Measurements from ENCODE around the gene RAPGEF4. TPM values are rescaled to one million over a fixed set of nuclear protein-coding genes. Genes with fewer than 3 reads are reported as not detected.
A peak's percentile ranks its signal among the peaks of the same experiment; 100 is the strongest.

Gene RAPGEF4
- total RNA-seq, 4 donors from 2014 or later: 2.8 to 73.4 (median 6.9) TPM

DNA sequence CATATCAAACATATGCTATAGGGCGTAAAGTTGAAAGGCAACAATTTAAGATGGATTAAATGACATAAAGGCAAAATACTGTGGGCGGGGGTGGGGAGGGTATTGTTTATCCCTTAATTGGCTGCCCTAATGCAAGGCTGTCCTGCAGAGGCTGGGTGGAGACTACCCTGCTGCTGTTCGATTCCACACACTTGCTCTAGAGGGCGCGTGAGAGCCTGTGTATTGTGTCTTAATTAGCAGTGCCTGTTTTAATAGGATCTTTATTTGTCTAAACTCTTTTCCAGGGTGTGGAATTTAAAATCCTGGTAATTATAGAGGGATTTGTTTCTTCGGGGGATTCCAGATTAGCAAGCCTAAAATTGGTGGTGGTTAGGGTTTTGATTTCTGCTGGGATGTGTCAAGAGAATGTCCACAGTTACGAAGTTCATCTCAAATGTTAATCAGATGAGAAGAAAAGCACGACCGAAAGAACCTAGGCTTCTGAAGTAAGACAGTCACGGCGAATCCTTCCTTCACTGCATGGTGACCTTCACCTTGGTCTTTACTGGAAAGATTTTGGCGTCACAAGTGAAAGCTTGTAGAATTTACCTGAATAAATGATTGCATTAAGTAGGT, 236.5 kb downstream of the RAPGEF4 start:
- H3K36me3 ChIP-seq: no peaks in the 10 kb centered on the region
- H3K27ac ChIP-seq: no peak overlapping the region
- H3K4me1 ChIP-seq: peaks cover 0 to 7% (median 0%) of the 10 kb centered on the region in 4 donors
- peak in 1 of 3 donors; percentile 75 for DNase-seq
- H3K27me3 ChIP-seq: no peaks in the 10 kb centered on the region
- no peaks in the 10 kb centered on the region for H3K9me3 ChIP-seq
- no peak overlapping the region for H3K4me3 ChIP-seq
- no peak for TF ChIP-seq POLR2A (IDR thresholded peaks at IDR 0.05)
- TF ChIP-seq CTCF (IDR thresholded peaks at IDR 0.05): peak in 4 of 6 experiments; percentile 52 to 71 (median 63)

- no peaks in the 10 kb centered on the region for H3K27me3 ChIP-seq
- H3K27ac ChIP-seq: no peak overlapping the region
- no peak for TF ChIP-seq CTCF (IDR thresholded peaks at IDR 0.05)
- TF ChIP-seq POLR2A (IDR thresholded peaks at IDR 0.05): no peak
- no peak for DNase-seq
- no peaks in the 10 kb centered on the region for H3K36me3 ChIP-seq
- no peaks in the 10 kb centered on the region for H3K4me1 ChIP-seq
- H3K9me3 ChIP-seq: no peaks in the 10 kb centered on the region
- H3K4me3 ChIP-seq: no peak overlapping the region
Measured at GRCh38 chr2:172974762-172975161, 239.1 kb downstream of the RAPGEF4 start.

DNA sequence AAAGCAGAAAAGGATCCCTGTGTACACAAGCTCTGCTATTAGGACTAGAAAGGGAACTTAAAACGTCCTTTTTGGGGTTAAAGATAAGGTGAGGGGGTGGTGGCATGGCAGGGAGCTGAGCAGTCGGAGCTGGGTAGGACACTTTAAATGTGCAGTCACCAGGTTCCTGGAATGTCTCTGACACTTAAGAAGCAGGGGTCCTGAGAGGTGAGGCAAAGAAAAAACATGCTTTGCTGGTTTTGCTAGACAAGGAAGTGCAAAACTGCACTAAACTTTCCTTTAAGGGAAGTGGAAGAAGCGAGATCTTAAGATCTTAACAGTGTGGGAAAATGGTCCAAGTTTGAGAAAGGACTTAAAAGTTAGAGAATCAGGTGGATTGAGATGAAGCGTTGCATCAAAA, 240.5 kb downstream of the RAPGEF4 start:
- H3K36me3 ChIP-seq: no peaks in the 10 kb centered on the region
- H3K27me3 ChIP-seq: no peaks in the 10 kb centered on the region
- H3K27ac ChIP-seq: no peak overlapping the region
- no peaks in the 10 kb centered on the region for H3K4me1 ChIP-seq
- no peaks in the 10 kb centered on the region for H3K9me3 ChIP-seq
- no peak overlapping the region for H3K4me3 ChIP-seq
- DNase-seq: no peak
- TF ChIP-seq CTCF (IDR thresholded peaks at IDR 0.05) (no peak), POLR2A (IDR thresholded peaks at IDR 0.05) (no peak)

GRCh38 chr2:172976816-172977215, 241.2 kb downstream of the RAPGEF4 start:
- no peak for TF ChIP-seq POLR2A (IDR thresholded peaks at IDR 0.05)
- TF ChIP-seq CTCF (IDR thresholded peaks at IDR 0.05): no peak
- H3K4me1 ChIP-seq: no peaks in the 10 kb centered on the region

DNA sequence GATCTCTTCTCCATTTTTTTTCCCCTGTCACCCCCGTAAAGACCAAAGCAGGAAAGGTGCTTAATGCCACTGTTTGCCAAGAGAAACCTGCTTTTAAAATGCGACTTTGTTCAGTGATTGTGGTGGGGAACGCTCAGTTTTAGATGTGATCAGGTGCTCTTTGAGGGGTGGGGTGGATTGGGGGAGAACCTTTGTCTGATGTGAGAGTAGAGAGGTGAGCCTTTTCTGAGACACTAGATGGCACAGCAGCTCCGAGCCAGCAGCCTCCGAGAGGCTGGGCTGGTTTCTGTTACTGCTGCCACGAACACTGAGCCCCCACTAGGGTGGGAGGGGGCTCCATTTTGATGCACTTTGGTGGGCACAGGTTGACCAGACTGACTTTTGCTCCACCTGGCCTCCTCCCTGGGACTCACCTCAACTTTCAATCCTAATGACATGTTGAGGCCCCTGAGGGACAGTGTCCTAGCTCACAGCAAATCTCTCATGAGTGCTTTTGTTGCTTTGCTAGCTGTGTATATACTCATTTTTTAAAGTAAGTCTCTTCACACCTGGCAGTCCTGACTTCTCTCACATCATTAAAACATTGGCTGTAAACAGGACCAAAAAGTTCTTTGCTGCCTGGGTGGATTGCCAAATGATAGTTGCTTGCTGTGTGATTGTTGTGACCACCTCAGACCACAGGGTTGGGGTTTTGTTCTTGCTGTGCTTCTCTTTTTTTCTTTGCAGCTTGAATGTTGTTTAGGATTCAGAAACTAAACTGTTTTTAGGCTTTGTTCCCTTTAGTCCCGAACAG, 241.8 kb downstream of the RAPGEF4 start:
- no peak overlapping the region for H3K4me3 ChIP-seq
- H3K4me1 ChIP-seq: no peaks in the 10 kb centered on the region
- no peak for DNase-seq
- TF ChIP-seq POLR2A (IDR thresholded peaks at IDR 0.05) (no peak), CTCF (IDR thresholded peaks at IDR 0.05) (no peak)
- no peaks in the 10 kb centered on the region for H3K36me3 ChIP-seq
- no peak overlapping the region for H3K27ac ChIP-seq
- no peaks in the 10 kb centered on the region for H3K27me3 ChIP-seq
- H3K9me3 ChIP-seq: no peaks in the 10 kb centered on the region

More at GRCh38 chr2:172976816-172977215, 241.2 kb downstream of the RAPGEF4 start:
- H3K9me3 ChIP-seq: no peaks in the 10 kb centered on the region
- no peak overlapping the region for H3K27ac ChIP-seq
- H3K4me3 ChIP-seq: no peak overlapping the region
- DNase-seq: no peak
- H3K36me3 ChIP-seq: no peaks in the 10 kb centered on the region
- no peaks in the 10 kb centered on the region for H3K27me3 ChIP-seq

All from Peyer's patch (tissue), 4 donors.